SK-N-SH (cell line): ENCODE data around the gene SUV39H2.

ENCODE experiments used
- ELF1 ChIP-seq: IDR thresholded peaks from 2 replicates; pipeline ENCODE4 v1.4.0; 2012
- EP300 ChIP-seq, 2 experiments: IDR thresholded peaks; 2 replicates each; pipeline versions ENCODE4 v1.4.0 to v1.6.1; 2012; ENCODE audit warnings: borderline replicate concordance in 1 of 2, low read depth in 1 of 2, low read length in 1 of 2
- EZH2phosphoT487 ChIP-seq: fragments of 200-600 bp; sonication (generic); IDR thresholded peaks from 2 replicates; pipeline ENCODE4 v1.6.1; 2017; ENCODE audit warnings: low read depth, mixed run types, mild to moderate bottlenecking, antibody characterized with exemption, moderate library complexity, borderline replicate concordance
- FOXJ3 ChIP-seq: sonication (generic); formaldehyde crosslinking; IDR thresholded peaks from 2 replicates; pipeline ENCODE4 v1.5.1; 2020; ENCODE audit warnings: mild to moderate bottlenecking, missing genetic modification reagents
- FOXM1 ChIP-seq: IDR thresholded peaks from 2 replicates; pipeline ENCODE4 v1.4.0; 2012; ENCODE audit warnings: low read depth, mild to moderate bottlenecking
- POLR2AphosphoS5 ChIP-seq: IDR thresholded peaks from 2 replicates; pipeline ENCODE4 v1.6.1; 2012; ENCODE audit warnings: low read depth, low read length
- RCOR1 ChIP-seq: fragments of 150-350 bp; IDR thresholded peaks from 2 replicates; pipeline ENCODE4 v1.6.1; 2017; ENCODE audit warnings: antibody characterized with exemption, low read length
- RFX5 ChIP-seq: IDR thresholded peaks from 2 replicates; pipeline ENCODE4 v1.6.1; 2012; ENCODE audit warnings: mild to moderate bottlenecking, improper control_type of control experiment, low read length
- TAF1 ChIP-seq: IDR thresholded peaks from 2 replicates; pipeline ENCODE4 v1.6.1; 2012; ENCODE audit warnings: low read depth, mild to moderate bottlenecking, low read length, moderate library complexity, borderline replicate concordance
- TF ChIP-seq, protein P1 (sequence below): fragments of 200-600 bp; sonication (generic); IDR thresholded peaks from 2 replicates; pipeline ENCODE4 v1.6.1; 2017; ENCODE audit warnings: antibody characterized with exemption, mild to moderate bottlenecking, moderate library complexity
- TF ChIP-seq, protein P2 (sequence below): IDR thresholded peaks from 2 replicates; pipeline ENCODE4 v1.4.0; 2012; ENCODE audit warnings: low read depth, borderline replicate concordance
- TF ChIP-seq, protein P3 (sequence below): IDR thresholded peaks from 2 replicates; pipeline ENCODE4 v1.4.0; 2012; ENCODE audit warnings: low read depth
- TF ChIP-seq, protein P4 (sequence below): IDR thresholded peaks from 2 replicates; pipeline ENCODE4 v1.6.1; 2012; ENCODE audit warnings: mild to moderate bottlenecking, low read depth, low read length, moderate library complexity

DNA sequence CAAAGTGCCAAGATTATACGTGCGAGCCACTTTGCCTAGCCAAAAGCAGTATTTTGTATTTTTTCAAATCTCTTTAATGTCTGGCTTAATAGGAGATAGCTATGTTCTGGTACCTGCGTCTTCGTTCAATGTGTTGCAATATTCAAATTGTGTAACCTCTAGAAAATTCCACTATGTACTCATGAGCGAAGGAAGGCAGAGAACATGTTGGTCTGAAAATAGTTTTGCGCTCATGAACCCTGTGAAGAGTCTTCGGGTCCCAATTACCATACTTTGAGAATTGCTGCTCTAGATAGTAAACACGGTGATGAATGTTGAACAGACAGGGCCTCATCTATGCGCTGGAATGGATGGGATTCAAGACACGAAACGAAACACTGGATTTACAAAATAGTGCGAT lies 2.7 kb upstream of the SUV39H2 start:
- TF ChIP-seq POLR2AphosphoS5 (no peak), EZH2phosphoT487 (no peak), ELF1 (no peak), RCOR1 (no peak), EP300 (IDR thresholded peaks at IDR 0.05; ENCODE audit: borderline replicate concordance in 1 of 2, low read depth in 1 of 2, low read length in 1 of 2) (no peak), FOXJ3 (CRISPR knock-in tag) (no peak), TAF1 (no peak), FOXM1 (no peak), RFX5 (no peak)
- TF ChIP-seq, protein P1, sequence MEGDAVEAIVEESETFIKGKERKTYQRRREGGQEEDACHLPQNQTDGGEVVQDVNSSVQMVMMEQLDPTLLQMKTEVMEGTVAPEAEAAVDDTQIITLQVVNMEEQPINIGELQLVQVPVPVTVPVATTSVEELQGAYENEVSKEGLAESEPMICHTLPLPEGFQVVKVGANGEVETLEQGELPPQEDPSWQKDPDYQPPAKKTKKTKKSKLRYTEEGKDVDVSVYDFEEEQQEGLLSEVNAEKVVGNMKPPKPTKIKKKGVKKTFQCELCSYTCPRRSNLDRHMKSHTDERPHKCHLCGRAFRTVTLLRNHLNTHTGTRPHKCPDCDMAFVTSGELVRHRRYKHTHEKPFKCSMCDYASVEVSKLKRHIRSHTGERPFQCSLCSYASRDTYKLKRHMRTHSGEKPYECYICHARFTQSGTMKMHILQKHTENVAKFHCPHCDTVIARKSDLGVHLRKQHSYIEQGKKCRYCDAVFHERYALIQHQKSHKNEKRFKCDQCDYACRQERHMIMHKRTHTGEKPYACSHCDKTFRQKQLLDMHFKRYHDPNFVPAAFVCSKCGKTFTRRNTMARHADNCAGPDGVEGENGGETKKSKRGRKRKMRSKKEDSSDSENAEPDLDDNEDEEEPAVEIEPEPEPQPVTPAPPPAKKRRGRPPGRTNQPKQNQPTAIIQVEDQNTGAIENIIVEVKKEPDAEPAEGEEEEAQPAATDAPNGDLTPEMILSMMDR: no peak
- TF ChIP-seq, protein P2, sequence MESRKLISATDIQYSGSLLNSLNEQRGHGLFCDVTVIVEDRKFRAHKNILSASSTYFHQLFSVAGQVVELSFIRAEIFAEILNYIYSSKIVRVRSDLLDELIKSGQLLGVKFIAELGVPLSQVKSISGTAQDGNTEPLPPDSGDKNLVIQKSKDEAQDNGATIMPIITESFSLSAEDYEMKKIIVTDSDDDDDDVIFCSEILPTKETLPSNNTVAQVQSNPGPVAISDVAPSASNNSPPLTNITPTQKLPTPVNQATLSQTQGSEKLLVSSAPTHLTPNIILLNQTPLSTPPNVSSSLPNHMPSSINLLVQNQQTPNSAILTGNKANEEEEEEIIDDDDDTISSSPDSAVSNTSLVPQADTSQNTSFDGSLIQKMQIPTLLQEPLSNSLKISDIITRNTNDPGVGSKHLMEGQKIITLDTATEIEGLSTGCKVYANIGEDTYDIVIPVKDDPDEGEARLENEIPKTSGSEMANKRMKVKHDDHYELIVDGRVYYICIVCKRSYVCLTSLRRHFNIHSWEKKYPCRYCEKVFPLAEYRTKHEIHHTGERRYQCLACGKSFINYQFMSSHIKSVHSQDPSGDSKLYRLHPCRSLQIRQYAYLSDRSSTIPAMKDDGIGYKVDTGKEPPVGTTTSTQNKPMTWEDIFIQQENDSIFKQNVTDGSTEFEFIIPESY: no peak
- TF ChIP-seq, protein P3, sequence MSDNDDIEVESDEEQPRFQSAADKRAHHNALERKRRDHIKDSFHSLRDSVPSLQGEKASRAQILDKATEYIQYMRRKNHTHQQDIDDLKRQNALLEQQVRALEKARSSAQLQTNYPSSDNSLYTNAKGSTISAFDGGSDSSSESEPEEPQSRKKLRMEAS: no peak
- TF ChIP-seq, protein P4, sequence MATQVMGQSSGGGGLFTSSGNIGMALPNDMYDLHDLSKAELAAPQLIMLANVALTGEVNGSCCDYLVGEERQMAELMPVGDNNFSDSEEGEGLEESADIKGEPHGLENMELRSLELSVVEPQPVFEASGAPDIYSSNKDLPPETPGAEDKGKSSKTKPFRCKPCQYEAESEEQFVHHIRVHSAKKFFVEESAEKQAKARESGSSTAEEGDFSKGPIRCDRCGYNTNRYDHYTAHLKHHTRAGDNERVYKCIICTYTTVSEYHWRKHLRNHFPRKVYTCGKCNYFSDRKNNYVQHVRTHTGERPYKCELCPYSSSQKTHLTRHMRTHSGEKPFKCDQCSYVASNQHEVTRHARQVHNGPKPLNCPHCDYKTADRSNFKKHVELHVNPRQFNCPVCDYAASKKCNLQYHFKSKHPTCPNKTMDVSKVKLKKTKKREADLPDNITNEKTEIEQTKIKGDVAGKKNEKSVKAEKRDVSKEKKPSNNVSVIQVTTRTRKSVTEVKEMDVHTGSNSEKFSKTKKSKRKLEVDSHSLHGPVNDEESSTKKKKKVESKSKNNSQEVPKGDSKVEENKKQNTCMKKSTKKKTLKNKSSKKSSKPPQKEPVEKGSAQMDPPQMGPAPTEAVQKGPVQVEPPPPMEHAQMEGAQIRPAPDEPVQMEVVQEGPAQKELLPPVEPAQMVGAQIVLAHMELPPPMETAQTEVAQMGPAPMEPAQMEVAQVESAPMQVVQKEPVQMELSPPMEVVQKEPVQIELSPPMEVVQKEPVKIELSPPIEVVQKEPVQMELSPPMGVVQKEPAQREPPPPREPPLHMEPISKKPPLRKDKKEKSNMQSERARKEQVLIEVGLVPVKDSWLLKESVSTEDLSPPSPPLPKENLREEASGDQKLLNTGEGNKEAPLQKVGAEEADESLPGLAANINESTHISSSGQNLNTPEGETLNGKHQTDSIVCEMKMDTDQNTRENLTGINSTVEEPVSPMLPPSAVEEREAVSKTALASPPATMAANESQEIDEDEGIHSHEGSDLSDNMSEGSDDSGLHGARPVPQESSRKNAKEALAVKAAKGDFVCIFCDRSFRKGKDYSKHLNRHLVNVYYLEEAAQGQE: no peak
